ENCODE measurements around the gene NELFB. TPM values are rescaled to one million over a fixed set of nuclear protein-coding genes. Genes with fewer than 3 reads are reported as not detected.

NELFB gene
- total RNA-seq, 1 donor from 2014 or later: 58.2 TPM

DNA sequence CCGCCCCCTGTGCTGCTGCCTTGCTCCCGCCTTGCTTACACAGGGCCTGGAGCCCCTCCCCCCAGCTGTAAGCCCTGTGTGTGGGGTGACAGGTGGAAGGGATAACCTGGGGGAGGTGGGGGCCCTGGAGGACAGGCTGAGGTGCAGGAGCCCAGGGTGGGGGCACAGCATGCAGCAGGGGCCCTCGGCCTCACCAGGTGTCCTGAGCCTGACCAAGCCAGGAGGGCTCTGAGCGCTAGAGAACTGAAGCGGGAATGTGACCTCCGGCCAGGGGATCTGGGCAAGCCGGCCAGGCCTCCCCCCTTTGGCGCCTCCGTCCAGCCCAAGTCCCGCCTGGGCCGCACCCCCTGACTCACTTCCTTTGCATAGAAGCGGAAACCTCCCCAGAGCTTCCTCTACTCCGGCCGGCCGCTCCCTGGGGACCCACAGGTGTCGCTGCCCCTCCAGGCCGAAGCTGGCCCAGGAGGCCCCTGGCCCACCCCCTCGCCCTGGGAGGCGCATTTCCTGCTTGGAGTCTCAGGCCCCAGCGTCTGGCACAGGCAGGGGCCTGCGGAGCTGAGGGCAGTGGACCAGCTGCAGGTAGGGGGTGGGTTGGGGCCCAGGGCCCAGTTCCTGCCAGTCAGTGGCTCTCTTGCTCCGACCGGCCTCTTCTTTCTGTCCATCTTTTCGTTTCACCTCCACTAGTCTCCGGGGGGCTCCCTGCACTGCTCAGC, 22.4 kb downstream of the NELFB start, which contains the start of gene TOR4A:
Gene TOR4A (plus strand): TSS at position 398 of the 713 bp plus-strand sequence. CDS start 964 bp downstream, outside the sequence.
- ChIA-PET CTCF (interaction anchor here (0.7 to 0.8 kb wide), 2 partner anchors 25 to 168 kb away, joined by 3 read pairs; partner anchors contain the start of gene NRARP), POLR2A (interaction anchor here (0.6 to 2.7 kb wide), 19 partner anchors 9 to 550 kb away, joined by 3 to 32 read pairs (median 5); partner anchors contain the start of genes EHMT1, NELFB, NRARP and SSNA1)
- peak; percentile 70 for ATAC-seq (ENCODE audit: low read depth)
- H3K27me3 Mint-ChIP-seq: no peaks in the 10 kb centered on the region
- H3K4me3 Mint-ChIP-seq: peak within 1 kb of the TSS; percentile 85
- peak within 1 kb of the TSS; percentile 93 for H3K27ac Mint-ChIP-seq
- intact Hi-C loops (cut with micrococcal nuclease): loop anchor here (2.0 to 5.0 kb wide), 2 partner anchors 37 to 150 kb away; partner anchors contain the start of gene TUBB4B
- peak; percentile 61 for DNase-seq
- peaks cover 47% of the 10 kb centered on the region for H3K4me1 Mint-ChIP-seq
- H3K9me3 Mint-ChIP-seq: no peaks in the 10 kb centered on the region
- H3K36me3 Mint-ChIP-seq (ENCODE audit: low read depth): peaks cover 5% of the 10 kb centered on the region
- no peak for TF ChIP-seq CTCF (IDR thresholded peaks at IDR 0.05)

DNA sequence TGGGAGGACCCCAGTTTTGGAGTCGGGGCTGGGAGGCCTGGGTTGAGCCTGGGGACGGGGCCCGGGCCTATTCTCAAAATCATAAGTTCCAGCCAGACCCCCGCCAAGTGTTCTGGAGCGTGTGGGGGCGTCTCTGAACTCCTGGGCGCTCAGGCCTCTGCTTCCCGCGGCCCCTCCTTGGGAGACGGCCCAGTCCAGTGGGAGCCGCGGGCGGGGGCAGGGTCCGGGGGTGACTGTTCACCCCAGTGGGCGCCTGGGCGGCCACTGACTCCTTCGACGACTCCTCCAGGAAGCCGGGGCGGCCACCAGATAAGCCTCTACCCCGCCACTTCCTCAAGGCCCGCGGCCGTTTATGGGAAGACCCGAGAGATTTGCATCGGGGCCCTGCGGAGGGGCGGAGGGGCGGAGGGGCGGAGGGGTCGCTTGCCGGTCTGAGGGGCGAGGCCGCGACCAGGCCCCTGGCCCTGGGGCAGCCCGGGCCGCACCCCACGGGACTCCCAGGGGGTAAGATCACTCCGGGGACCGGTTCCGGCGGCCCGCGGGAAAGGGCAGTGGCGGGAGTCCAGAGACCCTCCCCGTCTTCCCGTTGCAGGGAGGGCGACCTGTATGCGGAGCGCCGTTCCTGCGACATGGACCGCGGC, 23.1 kb downstream of the NELFB start:
- H3K27ac Mint-ChIP-seq: peak overlapping the region; percentile 93
- DNase-seq: no peak
- H3K27me3 Mint-ChIP-seq: no peaks in the 10 kb centered on the region
- peak overlapping the region; percentile 85 for H3K4me3 Mint-ChIP-seq
- peaks cover 54% of the 10 kb centered on the region for H3K4me1 Mint-ChIP-seq
- ChIA-PET CTCF (no interaction called here), POLR2A (interaction anchor here (0.6 to 2.7 kb wide), 16 partner anchors 8 to 551 kb away, joined by 3 to 32 read pairs (median 5); partner anchors contain the start of genes EHMT1, NELFB, NRARP and TUBB4B)
- peaks cover 6% of the 10 kb centered on the region for H3K36me3 Mint-ChIP-seq (ENCODE audit: low read depth)
- no peak for TF ChIP-seq CTCF (IDR thresholded peaks at IDR 0.05)
- intact Hi-C loops (cut with micrococcal nuclease): loop anchor here (5.0 kb wide), 1 partner anchor 151 kb away; no protein-coding TSS in a partner anchor
- H3K9me3 Mint-ChIP-seq: no peaks in the 10 kb centered on the region
- peak; percentile 23 for ATAC-seq (ENCODE audit: low read depth)

GRCh38 chr9:137278721-137279711, 23.9 kb downstream of the NELFB start:
- TF ChIP-seq CTCF (IDR thresholded peaks at IDR 0.05): no peak
- POLR2A ChIA-PET: no interaction called here
- ATAC-seq (ENCODE audit: low read depth): no peak
- Mint-ChIP-seq H3K36me3 (ENCODE audit: low read depth) (peaks cover 8% of the 10 kb centered on the region), H3K9me3 (no peaks in the 10 kb centered on the region), H3K4me3 (no peak overlapping the region), H3K27me3 (no peaks in the 10 kb centered on the region), H3K4me1 (peaks cover 55% of the 10 kb centered on the region), H3K27ac (no peak overlapping the region)
- DNase-seq: no peak
- intact Hi-C loops (cut with micrococcal nuclease): loop anchor here (5.0 kb wide), 1 partner anchor 152 kb away; no protein-coding TSS in a partner anchor
- CTCF ChIA-PET: no interaction called here

- H3K4me3 Mint-ChIP-seq: no peak overlapping the region
- H3K27me3 Mint-ChIP-seq: no peaks in the 10 kb centered on the region
- H3K9me3 Mint-ChIP-seq: no peaks in the 10 kb centered on the region
- no peak overlapping the region for H3K27ac Mint-ChIP-seq
- no peak for ATAC-seq (ENCODE audit: low read depth)
- no peak for TF ChIP-seq CTCF (IDR thresholded peaks at IDR 0.05)
- DNase-seq: no peak
- CTCF ChIA-PET: interaction anchor here (0.9 kb wide), 1 partner anchor 43 kb away, joined by 5 read pairs; no protein-coding TSS in a partner anchor
- H3K4me1 Mint-ChIP-seq: peaks cover 47% of the 10 kb centered on the region
- POLR2A ChIA-PET: interaction anchor here (0.8 to 1.0 kb wide), 2 partner anchors 11 to 40 kb away, joined by 3 to 4 read pairs; no protein-coding TSS in a partner anchor
- peaks cover 8% of the 10 kb centered on the region for H3K36me3 Mint-ChIP-seq (ENCODE audit: low read depth)
- intact Hi-C loops (cut with micrococcal nuclease): loop anchor here (1.0 to 5.0 kb wide), 2 partner anchors 44 to 153 kb away; no protein-coding TSS in a partner anchor
Observed at GRCh38 chr9:137279741-137280473, 24.8 kb downstream of the NELFB start.

Measured in activated B cell treated with CpG ODN at 0.5 μM for 24 hours (primary cell).